Mammary epithelial cell (primary cell): ENCODE results near the gene MEGF6.

ENCODE experiments used
- EZH2 ChIP-seq: IDR thresholded peaks from 2 replicates; pipeline ENCODE4 v1.6.1; 2012; ENCODE audit warnings: low read length, inconsistent platforms, borderline replicate concordance
- TF ChIP-seq, protein P1 (sequence below), 2 donors: IDR thresholded peaks in 1 of 2; conservative IDR thresholded peaks in 1 of 2; 2 replicates each; pipeline ENCODE4 v1.5.1; 2011 to 2012; ENCODE audit warnings: inconsistent platforms in 2 of 2, low read length in 2 of 2, mild to moderate bottlenecking in 2 of 2, control low read depth in 1 of 2, low read depth in 1 of 2; ENCODE audit not compliant: insufficient read depth in 1 of 2; ENCODE audit errors: extremely low read depth in 1 of 2

DNA sequence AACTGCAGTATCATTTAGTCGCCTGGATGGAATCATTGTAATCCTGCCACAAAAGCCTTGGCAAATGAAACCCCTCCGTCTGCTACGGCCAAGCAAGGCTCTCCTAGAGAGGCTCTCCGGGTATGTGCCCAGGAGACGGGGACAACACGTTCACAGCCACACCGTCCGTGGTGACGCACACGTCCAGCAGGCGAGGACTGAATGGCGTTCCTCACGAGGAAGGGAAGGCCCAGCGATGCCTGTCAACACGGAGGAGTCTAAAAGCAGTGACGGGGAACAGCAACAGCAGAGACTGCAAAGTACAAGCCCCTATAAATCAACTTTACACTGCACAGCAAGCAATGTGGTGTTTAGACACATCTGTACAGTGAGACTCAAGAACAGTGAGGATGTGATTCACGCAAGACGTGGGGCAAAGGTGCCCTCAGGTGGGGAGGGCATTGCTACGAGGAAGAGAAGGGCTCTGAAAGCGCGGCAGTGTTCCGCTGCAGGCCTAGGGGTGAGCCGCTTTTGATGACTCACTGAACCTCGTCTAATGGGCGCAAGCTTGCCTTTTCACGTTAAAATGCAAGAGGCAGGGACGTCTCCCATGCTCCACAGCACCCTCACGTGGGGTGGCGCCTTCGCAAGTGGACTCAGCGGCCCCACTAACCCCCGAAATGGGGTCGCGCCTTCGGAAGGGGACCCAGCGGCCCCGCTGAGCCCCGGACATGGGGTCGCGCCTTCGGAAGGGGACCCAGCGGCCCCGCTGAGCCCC, 31.8 kb upstream of the MEGF6 start:
- TF ChIP-seq, protein P1, sequence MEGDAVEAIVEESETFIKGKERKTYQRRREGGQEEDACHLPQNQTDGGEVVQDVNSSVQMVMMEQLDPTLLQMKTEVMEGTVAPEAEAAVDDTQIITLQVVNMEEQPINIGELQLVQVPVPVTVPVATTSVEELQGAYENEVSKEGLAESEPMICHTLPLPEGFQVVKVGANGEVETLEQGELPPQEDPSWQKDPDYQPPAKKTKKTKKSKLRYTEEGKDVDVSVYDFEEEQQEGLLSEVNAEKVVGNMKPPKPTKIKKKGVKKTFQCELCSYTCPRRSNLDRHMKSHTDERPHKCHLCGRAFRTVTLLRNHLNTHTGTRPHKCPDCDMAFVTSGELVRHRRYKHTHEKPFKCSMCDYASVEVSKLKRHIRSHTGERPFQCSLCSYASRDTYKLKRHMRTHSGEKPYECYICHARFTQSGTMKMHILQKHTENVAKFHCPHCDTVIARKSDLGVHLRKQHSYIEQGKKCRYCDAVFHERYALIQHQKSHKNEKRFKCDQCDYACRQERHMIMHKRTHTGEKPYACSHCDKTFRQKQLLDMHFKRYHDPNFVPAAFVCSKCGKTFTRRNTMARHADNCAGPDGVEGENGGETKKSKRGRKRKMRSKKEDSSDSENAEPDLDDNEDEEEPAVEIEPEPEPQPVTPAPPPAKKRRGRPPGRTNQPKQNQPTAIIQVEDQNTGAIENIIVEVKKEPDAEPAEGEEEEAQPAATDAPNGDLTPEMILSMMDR (conservative IDR thresholded peaks at IDR 0.05 in 1 of 2, IDR thresholded peaks at IDR 0.05 in 1 of 2; ENCODE audit: extremely low read depth in 1 of 2, insufficient read depth in 1 of 2, low read depth in 1 of 2, low read length in 2 of 2) = no peak
- TF ChIP-seq EZH2 = no peak
